Prostate gland (tissue), 2 donors: ENCODE data around the gene GPR148. TPM values are rescaled to one million over a fixed set of nuclear protein-coding genes. Genes with fewer than 3 reads are reported as not detected.

Experiments
- DNase-seq: peaks from one replicate; pipeline ENCODE4 v3.0.0-alpha.2; 2019; ENCODE audit warnings: low spot score
- H3K27ac ChIP-seq, 2 donors: fragments of 200-600 bp; sonication (generic); 2 replicates each; pipeline ENCODE4 v1.5.1; 2017 to 2019
- H3K27me3 ChIP-seq: fragments of 200-600 bp; sonication (generic); replicated peaks from 2 replicates; pipeline ENCODE4 v1.5.1; 2019; ENCODE audit not compliant: insufficient read depth
- H3K36me3 ChIP-seq, 2 donors: fragments of 200-600 bp; sonication (generic); 1 replicate in 1 of 2; 2 replicates in 1 of 2; pipeline versions ENCODE4 v1.5.1 to v1.8.1; 2017 to 2019
- H3K4me1 ChIP-seq: fragments of 200-600 bp; sonication (generic); replicated peaks from 2 replicates; pipeline ENCODE4 v1.5.1; 2019
- H3K4me3 ChIP-seq, 2 donors: fragments of 200-600 bp; sonication (generic); 2 replicates each; pipeline ENCODE4 v1.5.1; 2017 to 2019
- H3K9me3 ChIP-seq: fragments of 200-600 bp; sonication (generic); 2 replicates; pipeline ENCODE4 v1.5.1; 2017
- CTCF ChIP-seq, 4 experiments: fragments of 200-600 bp in 2 of 4; fragments of 450-650 bp in 2 of 4; sonication (generic) in 2 of 4; IDR thresholded peaks; 1 replicate in 3 of 4; 2 replicates in 1 of 4; pipeline ENCODE4 v1.5.1; 2016 to 2019; ENCODE audit warnings: antibody characterized with exemption in 4 of 4, mild to moderate bottlenecking in 2 of 4, moderate library complexity in 2 of 4
- POLR2A ChIP-seq: fragments of 450-650 bp; IDR thresholded peaks from one replicate; pipeline ENCODE4 v1.6.1; 2016; ENCODE audit warnings: antibody characterized with exemption, mild to moderate bottlenecking
- POLR2AphosphoS5 ChIP-seq: sonication (generic); formaldehyde crosslinking; IDR thresholded peaks from one replicate; pipeline ENCODE4 v1.6.1; 2017; ENCODE audit warnings: antibody characterized with exemption
- WGBS: methylation state at CpG from one replicate; pipeline ENCODE4 v1.1.5; 2018; 5-methylcytosine and 5-hydroxymethylcytosine counted together
- intact Hi-C: fragments of 100-400 bp; cut with DNase I; formaldehyde crosslinking; loops from one replicate; pipeline ENCODE4 v1.14.2; 2022
- total RNA-seq, 2 donors: library from RNA; depleted of rRNA; stranded (reverse); fragments of >200 nt; gene quantifications; one replicate each; pipeline ENCODE4 v1.1.0, GENCODE V29; 2016

GPR148 gene
- total RNA-seq, 2 donors from 2014 or later = not detected

GRCh38 chr2:130766711-130767407 lies 38.0 kb downstream of the GPR148 start:
- Histone ChIP-seq H3K4me1 (no peaks in the 10 kb centered on the region), H3K4me3 (no peak overlapping the region), H3K27ac (no peak overlapping the region), H3K36me3 (no peaks in the 10 kb centered on the region), H3K27me3 (no peaks in the 10 kb centered on the region), H3K9me3 (no peaks in the 10 kb centered on the region)
- 74% methylated on average over 12 of the region's 12 CpGs for WGBS
- DNase-seq = no peak
- intact Hi-C loops = no loop called here
- TF ChIP-seq CTCF (IDR thresholded peaks at IDR 0.05) (no peak), POLR2AphosphoS5 (no peak), POLR2A (no peak)

GRCh38 chr2:130767408-130767775 lies 38.5 kb downstream of the GPR148 start:
- 63% methylated on average over 7 of the region's 7 CpGs for WGBS
- H3K9me3 ChIP-seq = no peaks in the 10 kb centered on the region
- DNase-seq = no peak
- no peaks in the 10 kb centered on the region for H3K36me3 ChIP-seq
- no peaks in the 10 kb centered on the region for H3K27me3 ChIP-seq
- TF ChIP-seq POLR2AphosphoS5 (no peak), CTCF (IDR thresholded peaks at IDR 0.05) (no peak), POLR2A (no peak)
- H3K4me1 ChIP-seq = no peaks in the 10 kb centered on the region
- H3K4me3 ChIP-seq = no peak overlapping the region
- H3K27ac ChIP-seq = no peak overlapping the region
- intact Hi-C loops = no loop called here

- no peak overlapping the region for H3K4me3 ChIP-seq
Observed at GRCh38 chr2:130768191-130768855, 39.5 kb downstream of the GPR148 start.

GRCh38 chr2:130769343-130769907 lies 40.6 kb downstream of the GPR148 start:
- no peaks in the 10 kb centered on the region for H3K27me3 ChIP-seq
- intact Hi-C loops = no loop called here
- no peak for DNase-seq
- H3K9me3 ChIP-seq = no peaks in the 10 kb centered on the region
- no peaks in the 10 kb centered on the region for H3K4me1 ChIP-seq
- 66% methylated on average over 7 of the region's 7 CpGs for WGBS
- no peak overlapping the region for H3K4me3 ChIP-seq
- no peak overlapping the region for H3K27ac ChIP-seq
- no peak for TF ChIP-seq POLR2A
- no peak for TF ChIP-seq POLR2AphosphoS5
- TF ChIP-seq CTCF (IDR thresholded peaks at IDR 0.05) = no peak
- no peaks in the 10 kb centered on the region for H3K36me3 ChIP-seq

More at GRCh38 chr2:130768191-130768855, 39.5 kb downstream of the GPR148 start:
- Histone ChIP-seq H3K27ac (no peak overlapping the region), H3K4me1 (no peaks in the 10 kb centered on the region), H3K9me3 (no peaks in the 10 kb centered on the region), H3K27me3 (no peaks in the 10 kb centered on the region), H3K36me3 (no peaks in the 10 kb centered on the region)
- no peak for DNase-seq
- WGBS = 85% methylated on average over 17 of the region's 17 CpGs
- TF ChIP-seq POLR2A = no peak
- no peak for TF ChIP-seq CTCF (IDR thresholded peaks at IDR 0.05)
- TF ChIP-seq POLR2AphosphoS5 = no peak
- intact Hi-C loops = no loop called here
